GM18499 (cell line): ENCODE data around the gene ILF2.
"Not testable (repeated sequence)": the region's sequence is repeated elsewhere in the genome, so short reads cannot be mapped to it uniquely, and the experiment has no call there.

Experiments used
- ATAC-seq: cut with Tn5 transposase; IDR thresholded peaks from one replicate; pipeline ENCODE4 v1.9.1; 2021; ENCODE audit warnings: moderate number of reproducible peaks; ENCODE audit not compliant: insufficient read depth, unreplicated experiment

ILF2 gene

GRCh38 chr1:153680120-153680403, 9.3 kb upstream of the ILF2 start:
- no peak for ATAC-seq

GRCh38 chr1:153679337-153680119, 8.7 kb upstream of the ILF2 start:
- no peak for ATAC-seq

GRCh38 chr1:153678519-153679336, 7.9 kb upstream of the ILF2 start, which contains the start of gene NPR1:
Gene NPR1, plus strand, starts transcription at chr1:153678688. Its CDS starts 421 bp downstream, at chr1:153679109.
- no peak for ATAC-seq

GRCh38 chr1:153677718-153678518, 7.1 kb upstream of the ILF2 start:
- no peak for ATAC-seq

- no peak for ATAC-seq
These were observed 2.7 kb upstream of the ILF2 start for GRCh38 chr1:153673511-153673910.

GRCh38 chr1:153671628-153672353, 998 bp upstream of the ILF2 start:
- ATAC-seq, result not testable (repeated sequence)

- ATAC-seq, result no peak
These were observed 435 bp downstream of the ILF2 start for GRCh38 chr1:153670257-153670858.

GRCh38 chr1:153669606-153670005, 1.2 kb downstream of the ILF2 start:
- no peak for ATAC-seq

- ATAC-seq, result not testable (repeated sequence)
These were observed 2.1 kb downstream of the ILF2 start for GRCh38 chr1:153668672-153669071.

- no peak for ATAC-seq
These were observed 3.4 kb downstream of the ILF2 start for GRCh38 chr1:153667439-153667838.

- ATAC-seq, result no peak
These were observed 7.6 kb downstream of the ILF2 start for GRCh38 chr1:153663211-153663610.

GRCh38 chr1:153662269-153662668, 8.5 kb downstream of the ILF2 start:
- ATAC-seq, result no peak

GRCh38 chr1:153661111-153661708, 9.6 kb downstream of the ILF2 start:
- ATAC-seq, result no peak

GRCh38 chr1:153659656-153660055, 11.1 kb downstream of the ILF2 start:
- ATAC-seq, result no peak

GRCh38 chr1:153659175-153659534, 11.6 kb downstream of the ILF2 start:
- ATAC-seq, result no peak

- no peak for ATAC-seq
These were observed 12.2 kb downstream of the ILF2 start, which contains the start of gene SNAPIN for GRCh38 chr1:153658400-153659174. Gene SNAPIN, plus strand, starts transcription at chr1:153658703. Its CDS starts 41 bp downstream, at chr1:153658744.

GRCh38 chr1:153655333-153655732, 15.5 kb downstream of the ILF2 start:
- ATAC-seq, result no peak

- ATAC-seq, result no peak
These were observed 17.8 kb downstream of the ILF2 start for GRCh38 chr1:153652805-153653500.
